HCT116 (cell line): ENCODE results near the gene THBS1. TPM values are rescaled to one million over a fixed set of nuclear protein-coding genes. Genes with fewer than 3 reads are reported as not detected.

Source experiments
- ATAC-seq: fragments of 200-7000 bp; cut with Tn5 transposase; 2 replicates; pipeline ENCODE4 v1.9.1; 2020; ENCODE audit warnings: mild to moderate bottlenecking, moderate library complexity
- BruUV-seq: library from RNA; stranded (reverse); fragments of 400-500 nt; replicated peaks from 2 replicates; lab custom pipeline; 2021; lab: Mats Ljungman, UMichigan
- CTCF ChIA-PET: fragments of 300-600 bp; sonication (Branson Sonifier 250); formaldehyde crosslinking; loops from one replicate; lab custom pipeline; 2021; ENCODE audit warnings: antibody characterized with exemption; lab: Charles Lee
- POLR2A ChIA-PET: fragments of 300-600, 350-600 bp; sonication (Branson Sonifier 250); formaldehyde crosslinking; loops from one replicate; lab custom pipeline; 2021; ENCODE audit warnings: antibody characterized with exemption; lab: Charles Lee
- RAD21 ChIA-PET, 2 experiments: fragments of 300-600 bp; sonication (Branson Sonifier 250); formaldehyde crosslinking; loops; one replicate each; lab custom pipeline; 2023; ENCODE audit warnings: low total read pairs in 2 of 2; ENCODE audit not compliant: uncharacterized antibody in 2 of 2, unreplicated experiment in 2 of 2, low non-redundant PET in 1 of 2; lab: Charles Lee
- DNase-seq: peaks from one replicate; pipeline ENCODE4 v3.0.0-alpha.2; 2010; ENCODE audit warnings: low read depth, low spot score
- H2AFZ ChIP-seq: fragments of 200-600 bp; shearing (Covaris generic), sonication (generic); 2 replicates; pipeline ENCODE4 v1.6.1; 2017; ENCODE audit warnings: low read depth, mixed run types, mixed read lengths, antibody characterized with exemption, low read length; ENCODE audit not compliant: poor library complexity, severe bottlenecking
- H3K27ac ChIP-seq: 2 replicates; pipeline ENCODE4 v1.5.1; 2012; ENCODE audit warnings: low read depth, low read length
- H3K27me3 ChIP-seq: fragments of 200-600 bp; sonication (generic); 2 replicates; pipeline ENCODE4 v1.6.1; 2016; ENCODE audit warnings: mixed run types, low read length, mixed read lengths; ENCODE audit not compliant: insufficient read depth
- H3K36me3 ChIP-seq, 2 experiments: fragments of 200-500 bp in 1 of 2; fragments of 200-600 bp in 1 of 2; sonication (Bioruptor generic) in 1 of 2; sonication (generic) in 1 of 2; 2 replicates each; pipeline versions ENCODE4 v1.5.1 to v1.6.1; 2014 to 2016; ENCODE audit warnings: low read length in 2 of 2, inconsistent platforms in 1 of 2, mixed read lengths in 1 of 2, mixed run types in 1 of 2; ENCODE audit not compliant: insufficient read depth in 2 of 2, control insufficient read depth in 1 of 2
- H3K4me1 ChIP-seq, 2 experiments: fragments of 200-600 bp in 1 of 2; sonication (generic) in 1 of 2; 2 replicates each; pipeline versions ENCODE4 v1.5.1 to v1.6.1; 2012 to 2017; ENCODE audit warnings: low read length in 2 of 2, inconsistent platforms in 1 of 2, mild to moderate bottlenecking in 1 of 2, mixed read lengths in 1 of 2, mixed run types in 1 of 2, moderate library complexity in 1 of 2; ENCODE audit not compliant: insufficient read depth in 2 of 2, control insufficient read depth in 1 of 2
- H3K4me2 ChIP-seq: fragments of 200-600 bp; sonication (generic); 2 replicates; pipeline ENCODE4 v1.6.1; 2017; ENCODE audit warnings: mixed run types, low read length, mixed read lengths
- H3K4me3 ChIP-seq, 2 experiments: fragments of 200-600 bp in 1 of 2; sonication (generic) in 1 of 2; replicated peaks in 1 of 2; 2 replicates each; pipeline ENCODE4 v1.5.1; 2011 to 2016; ENCODE audit warnings: low read length in 2 of 2, control low read depth in 1 of 2, low read depth in 1 of 2, mild to moderate bottlenecking in 1 of 2, mixed read lengths in 1 of 2, mixed run types in 1 of 2
- H3K79me2 ChIP-seq: fragments of 200-600 bp; sonication (generic); 2 replicates; pipeline ENCODE4 v1.6.1; 2017; ENCODE audit warnings: mild to moderate bottlenecking, mixed run types, low read length, moderate library complexity, mixed read lengths; ENCODE audit not compliant: insufficient read depth
- H3K9ac ChIP-seq: fragments of 200-600 bp; sonication (generic); 2 replicates; pipeline ENCODE4 v1.6.1; 2016; ENCODE audit warnings: low read length, mixed read lengths
- H3K9me2 ChIP-seq: fragments of 200-600 bp; sonication (generic), shearing (Covaris generic); 2 replicates; pipeline ENCODE4 v1.6.1; 2017; ENCODE audit warnings: mixed run types, mild to moderate bottlenecking, moderate library complexity; ENCODE audit not compliant: insufficient read depth
- H3K9me3 ChIP-seq, 2 experiments: fragments of 200-500 bp in 1 of 2; fragments of 200-600 bp in 1 of 2; sonication (Bioruptor generic) in 1 of 2; sonication (generic) in 1 of 2; 2 replicates each; pipeline ENCODE4 v1.6.1; 2014 to 2017; ENCODE audit warnings: low read length in 2 of 2, mixed read lengths in 2 of 2, inconsistent platforms in 1 of 2, low read depth in 1 of 2, mild to moderate bottlenecking in 1 of 2, mixed run types in 1 of 2, moderate library complexity in 1 of 2; ENCODE audit not compliant: control insufficient read depth in 1 of 2, insufficient read depth in 1 of 2
- H4K20me1 ChIP-seq: fragments of 200-600 bp; sonication (generic), shearing (Covaris generic); 2 replicates; pipeline ENCODE4 v1.6.1; 2017; ENCODE audit warnings: mixed run types, mild to moderate bottlenecking, moderate library complexity; ENCODE audit not compliant: insufficient read depth
- ATF3 ChIP-seq: IDR thresholded peaks from 2 replicates; pipeline ENCODE4 v1.6.1; 2012
- CEBPB ChIP-seq: IDR thresholded peaks from 2 replicates; pipeline ENCODE4 v1.6.1; 2012; ENCODE audit warnings: low read depth
- EGR1 ChIP-seq: IDR thresholded peaks from 2 replicates; pipeline ENCODE4 v1.6.1; 2012; ENCODE audit warnings: low read depth
- ELF1 ChIP-seq: IDR thresholded peaks from 2 replicates; pipeline ENCODE4 v1.6.1; 2012; ENCODE audit warnings: low read depth, borderline replicate concordance
- FOSL1 ChIP-seq: IDR thresholded peaks from 2 replicates; pipeline ENCODE4 v1.6.1; 2012; ENCODE audit warnings: low read depth
- JUND ChIP-seq: IDR thresholded peaks from 2 replicates; pipeline ENCODE4 v1.6.1; 2012
- POLR2A ChIP-seq: IDR thresholded peaks from 2 replicates; pipeline ENCODE4 v1.7.0; 2011; ENCODE audit warnings: borderline replicate concordance; ENCODE audit not compliant: insufficient read depth, insufficient read length; ENCODE audit errors: extremely low read depth
- POLR2AphosphoS5 ChIP-seq: IDR thresholded peaks from 2 replicates; pipeline ENCODE4 v1.6.1; 2011; ENCODE audit warnings: mild to moderate bottlenecking, low read depth, low read length, moderate library complexity
- RAD21 ChIP-seq: IDR thresholded peaks from 2 replicates; pipeline ENCODE4 v1.6.1; 2012; ENCODE audit warnings: low read depth, mild to moderate bottlenecking
- SP1 ChIP-seq: IDR thresholded peaks from 2 replicates; pipeline ENCODE4 v1.6.1; 2012; ENCODE audit warnings: low read depth
- SRF ChIP-seq: IDR thresholded peaks from 2 replicates; pipeline ENCODE4 v1.6.1; 2012; ENCODE audit warnings: low read depth
- TCF7L2 ChIP-seq: IDR thresholded peaks from 2 replicates; pipeline ENCODE4 v1.7.0; 2011; ENCODE audit warnings: borderline replicate concordance, inconsistent platforms; ENCODE audit not compliant: insufficient read depth, insufficient read length; ENCODE audit errors: extremely low read depth
- intact Hi-C: fragments of 100-400 bp; cut with micrococcal nuclease; formaldehyde crosslinking; loops from 2 replicates; pipeline ENCODE4 v1.10.0; 2022
- total RNA-seq: library from RNA; stranded (reverse); gene quantifications from one replicate; pipeline ENCODE4 v1.2.1, GENCODE V29; 2021; ENCODE audit not compliant: unreplicated experiment

Gene THBS1
- total RNA-seq, 1 experiment from 2014 or later = 6.3 TPM

DNA sequence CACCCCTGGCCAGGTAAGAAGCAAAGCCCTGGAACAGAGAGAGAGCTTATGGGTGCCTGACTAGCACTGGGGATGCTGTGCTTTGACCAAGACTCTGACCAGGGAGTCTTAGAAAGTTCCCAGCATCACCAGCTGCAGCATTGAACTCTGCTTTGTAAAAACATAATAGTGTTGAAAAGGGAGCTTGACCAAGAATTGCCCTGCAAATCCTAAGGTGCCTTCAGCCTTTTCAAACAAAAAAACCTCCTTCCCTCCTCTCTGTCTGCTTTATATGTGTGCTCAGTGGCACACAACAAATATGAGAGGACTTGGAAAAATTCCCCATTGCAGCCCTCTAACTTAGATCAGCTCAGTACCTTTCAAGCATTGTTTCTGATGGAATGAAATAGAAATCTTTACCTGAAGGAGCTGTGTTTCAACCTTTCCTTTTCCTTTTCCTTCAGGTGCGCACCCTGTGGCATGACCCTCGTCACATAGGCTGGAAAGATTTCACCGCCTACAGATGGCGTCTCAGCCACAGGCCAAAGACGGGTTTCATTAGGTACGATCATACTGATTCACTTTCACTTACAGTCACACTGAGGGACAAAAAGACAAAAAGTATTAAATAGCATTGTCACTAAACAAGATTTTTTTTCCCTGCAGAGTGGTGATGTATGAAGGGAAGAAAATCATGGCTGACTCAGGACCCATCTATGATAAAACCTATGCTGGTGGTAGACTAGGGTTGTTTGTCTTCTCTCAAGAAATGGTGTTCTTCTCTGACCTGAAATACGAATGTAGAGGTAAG is 13.0 kb downstream of the THBS1 start:
- Histone ChIP-seq H3K4me2 (no peak overlapping the region), H3K79me2 (no peaks in the 10 kb centered on the region), H3K4me3 (no peak overlapping the region), H4K20me1 (no peaks in the 10 kb centered on the region), H3K9me3 (no peaks in the 10 kb centered on the region), H3K9me2 (no peaks in the 10 kb centered on the region), H3K36me3 (peaks cover 9 to 30% of the 10 kb centered on the region in 2 experiments; a peak in 2 of 4 replicates), H2AFZ (no peak overlapping the region), H3K4me1 (no peaks in the 10 kb centered on the region), H3K27ac (no peak overlapping the region), H3K27me3 (no peaks in the 10 kb centered on the region), H3K9ac (no peak overlapping the region)
- TF ChIP-seq ELF1 = no peak
- no peak for TF ChIP-seq SP1
- TF ChIP-seq TCF7L2 = no peak
- TF ChIP-seq POLR2A = no peak
- TF ChIP-seq SRF = no peak
- no peak for TF ChIP-seq POLR2AphosphoS5
- intact Hi-C loops = no loop called here
- no peak for DNase-seq
- BruUV-seq = no TSS peak
- ChIA-PET RAD21 (interaction anchor here in 1 of 2 experiments (0.5 kb wide), 1 partner anchor 52 kb away, joined by 3 read pairs; no protein-coding TSS in a partner anchor), CTCF (interaction anchor here (1.0 kb wide), 1 partner anchor 13 kb away, joined by 4 read pairs; the partner anchor contains the start of gene THBS1), POLR2A (no interaction called here)
- no peak for ATAC-seq

DNA sequence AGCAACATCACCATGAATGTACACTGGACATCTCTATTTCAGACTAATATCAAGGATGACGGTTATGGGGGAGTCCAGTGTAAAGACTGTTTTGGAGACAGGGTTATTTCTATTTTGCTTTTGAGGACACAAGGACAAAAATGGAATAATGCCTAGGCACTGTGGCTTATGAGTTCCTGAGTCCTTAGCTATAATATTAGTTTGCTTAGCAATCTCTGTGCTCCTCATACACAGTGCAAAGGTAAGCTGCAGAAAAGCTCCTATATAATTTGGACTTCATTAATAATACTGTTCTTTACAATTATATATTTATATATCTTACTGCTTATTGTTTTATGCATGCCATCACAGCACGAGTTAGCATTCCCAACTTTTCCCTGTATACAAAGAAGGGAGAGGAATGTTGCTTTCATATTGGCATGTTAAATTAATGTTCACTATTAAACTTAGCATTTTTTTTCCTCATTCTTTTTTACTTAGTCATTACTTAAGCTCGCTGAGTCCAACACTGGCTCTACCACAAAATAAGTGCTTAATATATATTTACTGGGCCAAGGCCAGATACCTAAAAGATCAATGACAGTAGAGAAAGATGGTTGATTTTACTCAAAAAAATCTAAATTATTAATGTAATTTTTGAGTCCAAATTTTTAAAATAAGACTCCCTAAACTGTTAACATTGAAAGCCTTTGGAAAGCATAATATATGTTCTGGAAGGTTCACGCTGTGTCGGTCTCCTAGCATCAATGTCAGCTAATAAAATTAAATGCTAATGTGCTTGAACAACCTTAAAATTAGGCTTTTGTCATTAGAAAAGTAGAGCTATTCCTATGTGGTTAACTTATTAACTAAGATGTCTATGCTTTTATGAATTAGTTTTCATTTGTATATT is 13.8 kb downstream of the THBS1 start:
- ChIA-PET RAD21 (no interaction called here), POLR2A (no interaction called here), CTCF (no interaction called here)
- Histone ChIP-seq H2AFZ (no peak overlapping the region), H3K4me3 (no peak overlapping the region), H3K9ac (no peak overlapping the region), H3K27ac (no peak overlapping the region), H3K36me3 (peaks cover 9 to 26% of the 10 kb centered on the region in 2 experiments; a peak in 2 of 4 replicates), H3K9me2 (no peaks in the 10 kb centered on the region), H3K4me2 (no peak overlapping the region), H3K4me1 (no peaks in the 10 kb centered on the region), H4K20me1 (no peaks in the 10 kb centered on the region), H3K27me3 (no peaks in the 10 kb centered on the region), H3K9me3 (no peaks in the 10 kb centered on the region), H3K79me2 (no peaks in the 10 kb centered on the region)
- ATAC-seq (no peak), DNase-seq (no peak)
- BruUV-seq = no TSS peak
- intact Hi-C loops = no loop called here
- no peak for TF ChIP-seq TCF7L2
- TF ChIP-seq CEBPB = no peak
- TF ChIP-seq RAD21 = no peak
- no peak for TF ChIP-seq ATF3
- TF ChIP-seq POLR2A = no peak
- no peak for TF ChIP-seq FOSL1
- no peak for TF ChIP-seq JUND
- no peak for TF ChIP-seq EGR1
